CD4-positive, CD25-positive, alpha-beta regulatory T cell (primary cell): ENCODE measurements around the gene TAAR2. TPM values are rescaled to one million over a fixed set of nuclear protein-coding genes. Genes with fewer than 3 reads are reported as not detected.
"Not testable (repeated sequence)": the region's sequence is repeated elsewhere in the genome, so short reads cannot be mapped to it uniquely, and the experiment has no call there.

Experiments used
- ATAC-seq, 2 donors: fragments of 150-1000 bp; cut with Tn5 transposase; one replicate each; pipeline ENCODE4 v1.10.0; 2021; ENCODE audit warnings: low read depth in 2 of 2, moderate number of reproducible peaks in 2 of 2, moderate library complexity in 1 of 2
- DNase-seq, 3 donors: peaks; one replicate each; pipeline versions ENCODE4 v3.0.0 to v3.0.0-alpha.2; 2012 to 2022; ENCODE audit warnings: mixed read lengths in 1 of 3
- H3K27ac ChIP-seq: one replicate; pipeline ENCODE4 v1.7.0; 2013; ENCODE audit warnings: mild to moderate bottlenecking, low read length; ENCODE audit not compliant: insufficient read depth, poor library complexity, severe bottlenecking
- H3K27me3 ChIP-seq: one replicate; pipeline ENCODE4 v1.7.0; 2013; ENCODE audit warnings: low read length; ENCODE audit not compliant: control insufficient read depth, insufficient read depth
- H3K36me3 ChIP-seq: one replicate; pipeline ENCODE4 v1.7.0; 2013; ENCODE audit warnings: mild to moderate bottlenecking, low read length, moderate library complexity; ENCODE audit not compliant: control insufficient read depth, insufficient read depth
- H3K4me1 ChIP-seq: 2 replicates; pipeline ENCODE4 v1.7.0; 2013; ENCODE audit warnings: mild to moderate bottlenecking, low read length; ENCODE audit not compliant: insufficient read depth, control insufficient read depth, poor library complexity, severe bottlenecking
- H3K4me3 ChIP-seq: one replicate; pipeline ENCODE4 v1.7.0; 2013; ENCODE audit warnings: low read depth, mild to moderate bottlenecking, low read length, moderate library complexity
- H3K9me3 ChIP-seq, 2 experiments: 1 replicate in 1 of 2; 2 replicates in 1 of 2; pipeline ENCODE4 v1.7.0; 2013; ENCODE audit warnings: low read length in 2 of 2, mild to moderate bottlenecking in 1 of 2, moderate library complexity in 1 of 2; ENCODE audit not compliant: control insufficient read depth in 2 of 2
- H3K27ac Mint-ChIP-seq, 3 donors: one replicate each; pipeline ENCODE4 v1.8.0; 2020 to 2022; ENCODE audit warnings: mild to moderate bottlenecking in 3 of 3, mixed read lengths in 3 of 3, moderate library complexity in 2 of 3
- H3K27me3 Mint-ChIP-seq: one replicate; pipeline ENCODE4 v1.8.0; 2022; ENCODE audit warnings: mild to moderate bottlenecking, mixed read lengths
- H3K36me3 Mint-ChIP-seq: one replicate; pipeline ENCODE4 v1.8.0; 2020; ENCODE audit warnings: mixed read lengths
- H3K4me1 Mint-ChIP-seq, 4 donors: one replicate each; pipeline ENCODE4 v1.8.0; 2020 to 2022; ENCODE audit warnings: mixed read lengths in 4 of 4, mild to moderate bottlenecking in 1 of 4
- H3K4me3 Mint-ChIP-seq, 4 donors: one replicate each; pipeline ENCODE4 v1.8.0; 2020 to 2022; ENCODE audit warnings: mild to moderate bottlenecking in 4 of 4, mixed read lengths in 4 of 4, moderate library complexity in 3 of 4
- H3K9me3 Mint-ChIP-seq, 7 donors: one replicate each; pipeline ENCODE4 v1.8.0; 2020 to 2022; ENCODE audit warnings: mixed read lengths in 7 of 7, mild to moderate bottlenecking in 3 of 7, moderate library complexity in 2 of 7
- polyA plus RNA-seq, 4 donors: library from polyadenylated mRNA; unstranded; fragments of 300-500 nt; fragmentation: Illumina TruSeq; gene quantifications; one replicate each; pipeline ENCODE4 v1.2.3, GENCODE V29; 2021
- total RNA-seq: library from RNA; stranded (reverse); gene quantifications from one replicate; pipeline ENCODE4 v1.2.3, GENCODE V29; 2022

The TAAR2 gene
- total and polyA plus RNA-seq, 5 donors from 2014 or later = not detected

GRCh38 chr6:132611616-132612015 is 12.5 kb downstream of the TAAR2 start:
- Histone ChIP-seq H3K36me3 (no peaks in the 10 kb centered on the region), H3K27ac (no peak overlapping the region), H3K27me3 (peaks cover 2% of the 10 kb centered on the region), H3K9me3 (no peaks in the 10 kb centered on the region), H3K4me3 (no peak overlapping the region), H3K4me1 (no peaks in the 10 kb centered on the region)
- peaks cover 7% of the 10 kb centered on the region for H3K27me3 Mint-ChIP-seq
- DNase-seq (no peak), ATAC-seq (no peak)
- no peaks in the 10 kb centered on the region for H3K9me3 Mint-ChIP-seq
- no peaks in the 10 kb centered on the region for H3K36me3 Mint-ChIP-seq
- no peak overlapping the region for H3K4me3 Mint-ChIP-seq
- no peak overlapping the region for H3K27ac Mint-ChIP-seq
- no peaks in the 10 kb centered on the region for H3K4me1 Mint-ChIP-seq

GRCh38 chr6:132607544-132608233 is 16.4 kb downstream of the TAAR2 start:
- Mint-ChIP-seq H3K9me3 (no peaks in the 10 kb centered on the region), H3K27me3 (peaks cover 10% of the 10 kb centered on the region), H3K4me1 (no peaks in the 10 kb centered on the region), H3K27ac (no peak overlapping the region), H3K4me3 (no peak overlapping the region), H3K36me3 (no peaks in the 10 kb centered on the region)
- Histone ChIP-seq H3K27ac (no peak overlapping the region), H3K4me3 (no peak overlapping the region), H3K9me3 (no peaks in the 10 kb centered on the region), H3K27me3 (peaks cover under 1% of the 10 kb centered on the region), H3K4me1 (no peaks in the 10 kb centered on the region), H3K36me3 (no peaks in the 10 kb centered on the region)
- ATAC-seq (no peak), DNase-seq (no peak)

- ATAC-seq (no peak), DNase-seq (no peak)
- no peaks in the 10 kb centered on the region for H3K4me1 ChIP-seq
- no peak overlapping the region for H3K4me3 ChIP-seq
- H3K27me3 Mint-ChIP-seq = peaks cover 10% of the 10 kb centered on the region
- H3K36me3 ChIP-seq = no peaks in the 10 kb centered on the region
- no peak overlapping the region for H3K4me3 Mint-ChIP-seq
- H3K27ac ChIP-seq = no peak overlapping the region
- no peaks in the 10 kb centered on the region for H3K36me3 Mint-ChIP-seq
- no peaks in the 10 kb centered on the region for H3K4me1 Mint-ChIP-seq
- no peaks in the 10 kb centered on the region for H3K27me3 ChIP-seq
- H3K27ac Mint-ChIP-seq = no peak overlapping the region
- no peaks in the 10 kb centered on the region for H3K9me3 Mint-ChIP-seq
- no peaks in the 10 kb centered on the region for H3K9me3 ChIP-seq
These were observed 19.4 kb downstream of the TAAR2 start for GRCh38 chr6:132604635-132605152.

- not testable (repeated sequence) for H3K4me3 ChIP-seq, H3K36me3 Mint-ChIP-seq, H3K4me3 Mint-ChIP-seq, H3K9me3 ChIP-seq, H3K9me3 Mint-ChIP-seq, H3K4me1 ChIP-seq, H3K27me3 Mint-ChIP-seq, H3K27ac Mint-ChIP-seq, H3K36me3 ChIP-seq, H3K4me1 Mint-ChIP-seq, DNase-seq, H3K27me3 ChIP-seq, H3K27ac ChIP-seq, ATAC-seq
These were observed 23.2 kb downstream of the TAAR2 start for GRCh38 chr6:132600900-132601299.

GRCh38 chr6:132598473-132598872 is 25.6 kb downstream of the TAAR2 start:
- Mint-ChIP-seq H3K36me3 (no peaks in the 10 kb centered on the region), H3K27ac (no peak overlapping the region), H3K4me1 (no peaks in the 10 kb centered on the region), H3K4me3 (no peak overlapping the region), H3K9me3 (no peaks in the 10 kb centered on the region), H3K27me3 (peaks cover 10% of the 10 kb centered on the region)
- no peaks in the 10 kb centered on the region for H3K9me3 ChIP-seq
- H3K4me3 ChIP-seq = no peak overlapping the region
- peak in 1 of 3 donors; percentile 5 for DNase-seq
- no peak for ATAC-seq
- H3K36me3 ChIP-seq = no peaks in the 10 kb centered on the region
- no peaks in the 10 kb centered on the region for H3K4me1 ChIP-seq
- no peak overlapping the region for H3K27ac ChIP-seq
- H3K27me3 ChIP-seq = peaks cover 6% of the 10 kb centered on the region

GRCh38 chr6:132596201-132596600 is 27.9 kb downstream of the TAAR2 start:
- no peak for ATAC-seq
- Mint-ChIP-seq H3K4me1 (no peaks in the 10 kb centered on the region), H3K36me3 (no peaks in the 10 kb centered on the region), H3K9me3 (no peaks in the 10 kb centered on the region), H3K27me3 (peaks cover 5% of the 10 kb centered on the region), H3K27ac (no peak overlapping the region), H3K4me3 (no peak overlapping the region)
- H3K4me3 ChIP-seq = no peak overlapping the region
- H3K36me3 ChIP-seq = no peaks in the 10 kb centered on the region
- H3K4me1 ChIP-seq = no peaks in the 10 kb centered on the region
- H3K9me3 ChIP-seq = no peaks in the 10 kb centered on the region
- H3K27me3 ChIP-seq = peaks cover 8% of the 10 kb centered on the region
- H3K27ac ChIP-seq = no peak overlapping the region
- no peak for DNase-seq

GRCh38 chr6:132592855-132593254 is 31.2 kb downstream of the TAAR2 start:
- H3K27ac Mint-ChIP-seq = no peak overlapping the region
- Histone ChIP-seq H3K4me3 (no peak overlapping the region), H3K27ac (no peak overlapping the region), H3K4me1 (no peaks in the 10 kb centered on the region), H3K9me3 (no peaks in the 10 kb centered on the region), H3K36me3 (no peaks in the 10 kb centered on the region), H3K27me3 (peaks cover 7% of the 10 kb centered on the region)
- no peaks in the 10 kb centered on the region for H3K4me1 Mint-ChIP-seq
- no peaks in the 10 kb centered on the region for H3K27me3 Mint-ChIP-seq
- DNase-seq (no peak), ATAC-seq (no peak)
- H3K36me3 Mint-ChIP-seq = no peaks in the 10 kb centered on the region
- H3K4me3 Mint-ChIP-seq = no peak overlapping the region
- H3K9me3 Mint-ChIP-seq = peaks cover 0 to 2% (median 0%) of the 10 kb centered on the region in 7 donors

GRCh38 chr6:132590362-132590761 is 33.7 kb downstream of the TAAR2 start:
- no peak for ATAC-seq
- H3K4me1 ChIP-seq = no peaks in the 10 kb centered on the region
- Mint-ChIP-seq H3K9me3 (peaks cover 0 to 3% (median 0%) of the 10 kb centered on the region in 7 donors), H3K4me1 (no peaks in the 10 kb centered on the region), H3K36me3 (no peaks in the 10 kb centered on the region), H3K27ac (no peak overlapping the region), H3K27me3 (no peaks in the 10 kb centered on the region), H3K4me3 (no peak overlapping the region)
- H3K4me3 ChIP-seq = no peak overlapping the region
- H3K36me3 ChIP-seq = no peaks in the 10 kb centered on the region
- H3K27ac ChIP-seq = no peak overlapping the region
- H3K9me3 ChIP-seq = no peaks in the 10 kb centered on the region
- no peak for DNase-seq
- H3K27me3 ChIP-seq = peaks cover 9% of the 10 kb centered on the region
